Measurements from ENCODE around the gene BCL11B.
A peak's percentile ranks its signal among the peaks of the same experiment; 100 is the strongest.

The BCL11B gene

DNA sequence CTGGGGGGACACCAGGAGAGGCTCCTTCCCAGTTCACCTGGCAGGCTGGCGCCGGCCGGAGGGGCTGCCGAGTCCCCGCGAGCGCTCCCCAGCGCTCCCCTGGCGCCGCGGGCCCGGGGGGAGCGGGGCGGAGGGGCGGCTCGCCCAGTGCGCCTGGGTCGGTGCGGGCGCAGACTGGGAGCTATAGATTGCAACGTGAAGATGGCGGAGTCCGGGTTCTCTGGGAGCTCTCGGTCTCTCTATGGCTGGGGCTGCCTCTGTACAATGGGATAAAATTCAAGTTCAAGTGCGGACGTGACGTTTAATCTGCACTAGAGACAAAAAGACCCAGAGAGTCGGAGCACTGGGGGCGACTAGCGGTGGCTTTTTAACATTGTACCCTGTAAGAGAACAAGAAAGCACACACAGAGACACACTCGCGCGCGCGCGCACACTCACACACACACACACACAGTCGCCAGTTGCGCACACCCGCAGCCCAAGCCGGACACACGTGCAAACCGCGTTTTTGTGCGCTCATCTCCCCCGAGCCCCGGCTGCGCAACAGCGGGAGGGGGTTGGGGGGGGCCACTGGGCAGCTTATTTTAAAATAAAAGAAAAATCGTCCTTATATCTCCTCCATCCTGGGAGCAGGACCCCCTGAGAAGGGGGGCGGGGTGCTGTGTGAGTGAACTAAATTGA, at the start of gene BCL11B:
TSS of gene BCL11B (minus strand) at position 247 of the 681 bp plus-strand sequence. CDS start 979 bp downstream, outside the sequence.
- DNase-seq, result peak; percentile 90

DNA sequence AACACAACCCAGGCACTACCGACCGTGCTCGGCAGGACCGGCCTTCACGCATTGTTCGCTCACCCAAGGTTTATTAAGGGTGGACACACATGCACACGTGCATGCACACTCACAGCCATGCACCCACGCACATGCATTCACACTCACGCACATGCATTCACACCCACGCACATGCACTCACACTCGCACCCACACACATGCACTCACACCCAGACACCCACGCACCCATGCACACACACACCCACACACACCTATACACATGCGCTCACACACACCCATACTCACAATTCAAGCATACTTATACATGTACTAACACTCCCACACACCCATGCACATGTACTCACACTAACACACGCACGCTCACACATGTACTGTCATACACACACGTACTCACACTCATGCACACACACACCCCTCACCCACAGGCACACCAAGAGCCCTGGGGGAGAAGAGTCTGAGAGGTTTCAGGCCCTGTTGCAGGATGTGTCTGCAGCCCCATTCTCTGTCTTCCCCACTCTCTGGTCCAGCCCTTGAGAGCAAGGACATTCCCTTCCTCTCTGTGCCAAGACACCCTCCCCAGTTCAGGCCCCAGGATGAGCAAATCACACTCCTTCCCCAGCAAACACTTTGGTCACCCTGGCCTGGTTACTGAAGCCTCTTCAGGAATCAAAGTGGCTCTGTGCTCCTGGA, 49.4 kb upstream of the BCL11B start:
- DNase-seq, result no peak

GRCh38 chr14:99320621-99321235, 48.7 kb upstream of the BCL11B start:
- peak; percentile 10 for DNase-seq

- peak; percentile 61 for DNase-seq
Observed at GRCh38 chr14:99320105-99320572, 48.1 kb upstream of the BCL11B start.

DNA sequence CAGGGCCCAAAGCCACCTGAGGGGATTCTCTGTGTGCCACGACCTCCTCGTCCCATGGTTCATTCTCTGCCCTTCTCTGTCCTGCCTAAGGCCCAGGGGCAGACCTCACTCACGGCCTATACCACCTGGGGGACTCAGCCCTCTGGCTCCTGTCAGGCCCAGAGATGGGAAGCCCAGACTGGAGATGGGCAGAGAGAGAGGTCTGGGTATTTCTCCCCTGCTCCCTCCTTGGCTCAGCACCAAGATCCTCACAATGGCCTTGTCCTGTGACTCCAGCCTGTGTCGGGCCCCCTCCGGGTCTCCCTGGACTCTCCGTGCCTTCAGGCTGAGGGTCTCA, 46.9 kb upstream of the BCL11B start:
- DNase-seq, result no peak

GRCh38 chr14:99318091-99318958, 46.3 kb upstream of the BCL11B start:
- no peak for DNase-seq

DNA sequence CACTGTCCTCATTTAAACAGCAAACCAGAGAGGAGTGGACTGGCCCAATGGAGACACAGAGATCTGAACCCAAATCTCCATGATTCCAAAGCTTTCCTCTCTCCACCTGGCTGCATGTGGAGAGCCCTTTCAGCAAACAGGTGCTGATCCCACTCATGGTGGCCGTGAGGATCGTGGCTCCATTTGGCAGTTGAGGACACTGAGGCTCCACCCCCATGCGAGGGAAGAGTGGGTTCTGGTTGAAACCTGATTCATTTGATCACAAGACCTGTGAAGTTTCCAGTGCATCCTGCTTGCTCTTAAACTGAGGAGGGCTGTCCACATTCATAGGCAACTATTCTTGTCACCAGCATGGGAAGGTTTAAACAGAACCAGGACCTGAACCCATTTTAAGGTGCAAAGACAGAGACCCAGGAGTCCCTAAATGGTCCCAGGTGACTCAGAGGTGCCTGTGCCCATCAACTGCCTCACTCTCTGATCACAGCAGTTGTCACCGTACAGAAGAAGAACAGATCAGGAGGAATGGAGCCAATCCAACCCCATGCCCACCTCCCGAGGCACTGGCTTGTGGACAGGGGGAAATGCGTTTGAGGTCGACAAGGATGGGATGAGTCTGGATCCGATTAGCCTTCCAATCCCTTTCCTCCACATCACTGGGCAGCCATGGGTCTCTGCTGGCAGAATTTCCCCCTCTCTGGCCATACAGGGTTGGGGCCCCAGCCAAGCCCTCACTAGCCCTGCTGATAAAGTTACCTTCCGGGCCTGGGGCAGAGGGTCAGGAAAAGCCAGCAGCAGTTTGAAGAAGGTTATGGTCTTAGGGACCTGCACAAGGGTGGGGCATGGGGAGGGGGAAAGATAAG, 45.5 kb upstream of the BCL11B start:
- DNase-seq, result no peak

DNA sequence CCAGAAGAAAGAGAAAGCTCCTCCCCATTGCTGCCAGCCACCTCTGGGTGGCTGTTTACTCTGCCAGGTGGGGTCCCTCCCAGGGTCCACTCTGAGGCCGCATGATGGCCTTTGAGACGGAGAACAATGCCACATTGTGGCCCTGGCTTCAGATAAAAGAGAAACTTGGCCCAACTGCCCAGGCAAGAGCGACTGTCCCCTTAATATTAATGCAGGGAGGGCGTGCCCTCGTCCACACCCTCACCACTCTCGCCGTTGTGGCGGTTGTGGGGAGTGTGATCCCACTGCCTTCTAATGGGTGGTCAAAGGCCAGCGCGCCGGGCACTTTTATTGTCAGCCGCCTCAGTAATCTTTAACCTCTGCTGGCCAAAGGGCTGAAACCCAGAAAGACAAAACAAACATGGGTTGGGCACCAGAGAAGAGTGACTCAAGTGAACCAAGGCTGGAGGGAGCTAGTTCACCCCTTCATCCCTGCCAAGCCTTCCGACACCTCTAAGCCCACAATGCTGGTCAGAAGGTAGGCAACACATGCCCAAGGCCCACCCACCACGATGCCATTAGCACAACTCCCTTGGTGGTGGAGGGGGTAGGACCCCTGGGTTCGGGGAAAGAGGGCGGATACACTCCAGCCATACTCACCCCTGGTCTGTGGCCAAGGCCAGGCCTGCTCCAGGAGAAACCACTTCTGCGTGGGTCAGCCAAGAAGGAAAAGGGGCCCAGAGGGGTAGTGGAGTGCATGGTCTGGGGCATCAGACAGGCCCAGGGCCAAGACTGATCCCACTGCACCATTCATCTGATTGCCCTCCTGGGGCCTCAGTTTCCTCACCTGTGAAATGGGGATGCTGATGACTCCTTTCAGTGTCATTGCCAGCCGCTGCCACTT, 44.5 kb upstream of the BCL11B start:
- DNase-seq, result no peak

- no peak for DNase-seq
Observed at GRCh38 chr14:99315197-99315596, 43.2 kb upstream of the BCL11B start.

- DNase-seq, result no peak
Observed at GRCh38 chr14:99314623-99315022, 42.6 kb upstream of the BCL11B start.

DNA sequence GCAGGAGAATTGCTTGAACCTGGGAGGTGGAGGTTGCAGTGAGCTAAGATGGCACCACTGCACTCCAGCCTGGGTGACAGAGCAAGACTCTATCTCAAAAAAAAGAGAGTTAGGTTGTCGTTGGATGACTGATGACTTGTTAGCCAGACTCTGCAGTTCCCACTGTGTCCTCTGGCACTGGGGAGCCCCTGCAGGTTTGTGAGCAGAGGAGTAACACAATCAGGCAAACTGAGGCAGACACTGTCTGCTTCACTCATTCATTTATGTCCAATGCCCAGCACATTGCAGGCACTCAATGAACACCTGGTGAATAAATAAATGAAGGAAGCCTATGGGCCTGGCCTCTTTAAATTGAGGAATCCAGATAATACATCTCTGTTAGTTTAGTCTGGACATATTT, 41.2 kb upstream of the BCL11B start:
- DNase-seq, result no peak

- no peak for DNase-seq
Observed at GRCh38 chr14:99312106-99312505, 40.1 kb upstream of the BCL11B start.

DNA sequence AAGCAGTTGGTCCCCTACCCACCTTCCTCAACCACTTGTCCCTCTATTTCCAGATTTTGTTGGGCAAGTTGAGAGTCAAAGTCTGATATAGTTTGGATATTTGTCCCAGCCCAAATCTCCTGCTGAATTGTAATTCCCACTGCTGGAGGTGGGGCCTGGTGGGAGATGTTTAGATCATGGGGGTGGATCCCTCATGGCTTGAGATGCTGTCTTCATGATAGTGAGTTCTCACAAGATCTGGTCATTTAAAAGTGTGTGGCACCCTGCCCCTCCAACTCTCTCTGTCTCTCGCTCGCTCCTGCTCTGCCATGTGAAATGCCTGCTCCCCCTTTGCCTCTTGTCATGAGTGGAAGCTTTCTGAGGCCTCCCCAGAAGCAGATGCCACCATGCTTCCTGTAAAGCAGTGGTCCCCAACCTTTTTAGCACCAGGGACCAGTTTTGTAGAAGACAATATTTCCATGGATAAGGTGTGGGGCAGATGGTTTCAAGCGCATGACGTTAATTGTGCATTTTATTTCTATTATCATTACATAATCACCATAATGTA, 37.3 kb upstream of the BCL11B start:
- no peak for DNase-seq

DNA sequence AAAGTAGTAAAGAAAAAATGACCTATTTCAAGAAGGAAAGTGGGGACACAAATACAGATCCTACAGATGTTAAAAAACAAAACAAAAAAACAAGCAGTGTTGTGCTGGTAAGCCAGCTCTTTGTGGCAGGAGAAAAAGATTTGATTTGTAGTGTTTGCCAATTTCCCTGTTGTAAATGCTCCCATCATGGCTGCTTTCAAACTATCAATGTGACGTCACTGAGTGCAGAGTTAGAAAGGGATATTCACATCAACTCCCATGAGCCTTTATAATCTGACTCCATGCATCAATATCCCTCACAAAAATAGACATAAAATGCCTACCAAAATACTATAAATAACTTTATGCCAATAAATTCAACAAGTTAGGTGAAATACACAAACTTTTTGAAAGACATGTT, 32.2 kb upstream of the BCL11B start:
- no peak for DNase-seq

DNA sequence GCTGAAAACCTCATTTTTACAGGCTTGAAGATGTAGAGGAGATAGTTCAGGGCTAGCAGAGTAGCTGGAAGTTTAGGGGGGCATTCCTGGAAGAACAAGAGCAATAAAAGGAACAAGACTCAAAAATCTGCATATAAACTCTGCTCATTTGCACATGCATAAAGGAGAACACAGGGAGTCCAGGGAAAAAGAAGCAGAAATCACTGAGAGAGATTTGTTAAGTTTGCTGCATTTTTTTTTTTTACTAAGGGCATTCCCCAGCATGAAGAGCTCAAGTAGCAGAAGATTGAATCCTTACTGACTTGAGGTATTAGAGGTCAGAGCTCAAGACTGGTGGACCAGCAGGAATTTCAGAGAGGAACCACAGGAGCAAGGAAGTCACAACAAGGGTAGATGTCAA, 28.2 kb upstream of the BCL11B start:
- no peak for DNase-seq

GRCh38 chr14:99296517-99296916, 24.5 kb upstream of the BCL11B start:
- DNase-seq, result no peak

DNA sequence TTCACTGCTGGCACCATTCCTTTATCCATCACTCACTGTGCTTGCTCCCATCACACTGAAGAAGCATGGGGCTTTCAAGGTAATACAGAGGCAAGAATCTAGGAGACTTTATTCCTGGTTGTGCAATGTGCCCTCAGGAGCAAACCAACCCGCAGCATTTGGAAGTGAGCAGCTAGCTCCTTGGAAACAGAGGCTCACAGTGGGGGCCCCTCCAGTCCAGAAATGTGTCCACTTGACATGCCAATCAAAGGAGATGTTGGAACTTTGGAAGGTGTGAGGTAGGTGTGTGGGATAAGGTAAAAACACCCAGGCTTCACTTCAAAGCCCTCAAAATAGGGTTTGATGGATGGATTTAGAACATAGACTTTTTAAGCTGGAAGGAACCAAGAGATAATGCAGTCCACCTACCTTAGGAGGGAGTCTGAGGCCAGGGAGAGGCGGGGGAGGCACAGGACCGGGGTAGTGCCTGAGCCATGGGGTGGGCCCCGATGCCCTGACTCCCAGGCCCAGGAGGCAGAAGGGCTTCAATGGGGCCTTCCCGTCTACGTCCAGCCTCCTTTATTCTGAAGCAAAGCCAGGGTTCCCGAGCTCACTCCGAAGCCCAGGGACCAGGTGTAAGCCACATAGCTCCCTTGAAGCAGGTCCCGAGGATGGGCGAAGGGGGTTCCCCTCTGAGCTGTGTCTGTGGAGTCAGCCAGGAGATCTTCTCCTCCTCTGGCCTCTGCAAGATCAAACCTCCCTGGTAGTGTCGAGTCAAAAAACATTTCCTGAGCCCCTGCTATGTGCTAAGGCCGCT, 17.6 kb upstream of the BCL11B start:
- no peak for DNase-seq

DNA sequence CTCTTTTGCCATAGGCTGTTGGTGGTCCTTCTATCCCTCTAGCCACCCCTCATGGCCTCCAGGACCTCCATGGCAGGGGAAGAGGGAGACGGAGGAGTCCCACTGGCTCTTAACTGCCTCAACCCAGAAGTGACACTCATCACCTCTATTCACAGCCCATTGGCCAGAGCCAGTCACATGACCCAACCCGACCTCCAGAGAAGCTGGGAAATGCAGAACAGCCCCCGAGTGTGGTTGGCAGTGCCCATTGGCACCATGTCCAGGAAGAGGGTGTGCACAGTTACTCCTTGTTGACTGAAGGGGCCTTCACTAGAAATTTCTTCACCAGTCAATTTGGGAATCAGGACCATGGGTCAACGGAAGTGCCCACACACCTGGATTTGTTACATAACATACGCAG, 17.0 kb upstream of the BCL11B start:
- no peak for DNase-seq

- peak; percentile 37 for DNase-seq
Observed at GRCh38 chr14:99287269-99287942, 15.4 kb upstream of the BCL11B start.
